ENCODE measurements around the gene HCN1. TPM values are rescaled to one million over a fixed set of nuclear protein-coding genes. Genes with fewer than 3 reads are reported as not detected.

The HCN1 gene
- total and polyA plus RNA-seq, 2 of the 13 experiments (the other 11 are each of a cell fraction or from before 2014, with no cell fraction given): not detected

GRCh38 chr5:45491368-45491767 lies 204.8 kb downstream of the HCN1 start:
- Histone ChIP-seq H4K20me1 (ENCODE audit: insufficient read depth, low read length) (no peaks in the 10 kb centered on the region), H3K4me1 (ENCODE audit: insufficient read depth, low read length) (no peaks in the 10 kb centered on the region), H3K9me3 (ENCODE audit: low read length) (peaks cover 18% of the 10 kb centered on the region), H3K36me3 (replicated peaks in 1 of 2; ENCODE audit: control insufficient read depth in 1 of 2, insufficient read depth in 2 of 2, low read length in 2 of 2) (no peaks in the 10 kb centered on the region), H2AFZ (ENCODE audit: low read length) (no peak overlapping the region), H3K4me3 (replicated peaks in 1 of 3; ENCODE audit: insufficient read depth in 1 of 3, low read depth in 2 of 3, low read length in 3 of 3) (no peak overlapping the region), H3K27me3 (ENCODE audit: control insufficient read depth in 1 of 2, insufficient read depth in 2 of 2, low read length in 2 of 2) (no peaks in the 10 kb centered on the region), H3K4me2 (ENCODE audit: low read depth, low read length) (no peak overlapping the region), H3K79me2 (ENCODE audit: insufficient read depth, low read length) (no peaks in the 10 kb centered on the region), H3K9ac (ENCODE audit: insufficient read depth, low read depth, low read length) (no peak overlapping the region), H3K27ac (ENCODE audit: extremely low read length, insufficient read depth, low read length) (no peak overlapping the region)
- ChIA-PET POLR2A (no interaction called here), CTCF (ENCODE audit: low intra/inter-chr PET ratio, low total read pairs) (no interaction called here)
- FAIRE-seq (no peak), ATAC-seq (no peak), DNase-seq (ENCODE audit: low spot score) (no peak)
- in situ Hi-C loops (cut with HindIII; ENCODE audit: extremely low pct_ligation_motif_present, low pct_unique_long_range_greater_than_20kb): no loop called here
- WGBS (ENCODE audit: low lambda C conversion rate): 31% methylated on average over 3 of the region's 3 CpGs
- intact Hi-C loops (cut with micrococcal nuclease; ENCODE audit: unreplicated experiment): no loop called here
- no peak for TF ChIP-seq ZNF83 (CRISPR knock-in tag; IDR thresholded peaks at IDR 0.05; ENCODE audit: borderline replicate concordance)
- no TSS peak for BruUV-seq (replicated peaks)

GRCh38 chr5:45484781-45485180 lies 211.4 kb downstream of the HCN1 start:
- CTCF ChIA-PET (ENCODE audit: low intra/inter-chr PET ratio, low total read pairs): no interaction called here
- POLR2A ChIA-PET: no interaction called here

More at GRCh38 chr5:45484781-45485180, 211.4 kb downstream of the HCN1 start:
- in situ Hi-C loops (cut with HindIII; ENCODE audit: extremely low pct_ligation_motif_present, low pct_unique_long_range_greater_than_20kb): no loop called here
- Histone ChIP-seq H2AFZ (ENCODE audit: low read length) (no peak overlapping the region), H3K27ac (ENCODE audit: extremely low read length, insufficient read depth, low read length) (no peak overlapping the region), H3K9ac (ENCODE audit: insufficient read depth, low read depth, low read length) (no peak overlapping the region), H3K4me2 (ENCODE audit: low read depth, low read length) (no peak overlapping the region), H3K4me1 (ENCODE audit: insufficient read depth, low read length) (no peaks in the 10 kb centered on the region), H3K9me3 (ENCODE audit: low read length) (peaks cover 35% of the 10 kb centered on the region), H3K36me3 (replicated peaks in 1 of 2; ENCODE audit: control insufficient read depth in 1 of 2, insufficient read depth in 2 of 2, low read length in 2 of 2) (no peaks in the 10 kb centered on the region), H3K79me2 (ENCODE audit: insufficient read depth, low read length) (no peaks in the 10 kb centered on the region), H3K27me3 (ENCODE audit: control insufficient read depth in 1 of 2, insufficient read depth in 2 of 2, low read length in 2 of 2) (no peaks in the 10 kb centered on the region), H4K20me1 (ENCODE audit: insufficient read depth, low read length) (no peaks in the 10 kb centered on the region), H3K4me3 (replicated peaks in 1 of 3; ENCODE audit: insufficient read depth in 1 of 3, low read depth in 2 of 3, low read length in 3 of 3) (no peak overlapping the region)
- 23% methylated on average over 2 of the region's 2 CpGs for whole genome bisulfite sequencing (ENCODE audit: low lambda C conversion rate)
- no peak for FAIRE-seq
- no peak for ATAC-seq
- no peak for DNase-seq (ENCODE audit: low spot score)
- no peak for TF ChIP-seq SRY (CRISPR knock-in tag; IDR thresholded peaks at IDR 0.05)
- TF ChIP-seq ZBTB7B (CRISPR knock-in tag; IDR thresholded peaks at IDR 0.05): no peak
- TF ChIP-seq PATZ1 (CRISPR knock-in tag; IDR thresholded peaks at IDR 0.05): no peak
- no peak for TF ChIP-seq ZC3H13 (CRISPR knock-in tag; IDR thresholded peaks at IDR 0.05)
- TF ChIP-seq ZNF225 (CRISPR knock-in tag; IDR thresholded peaks at IDR 0.05): no peak
- intact Hi-C loops (cut with micrococcal nuclease; ENCODE audit: unreplicated experiment): no loop called here
- BruUV-seq (replicated peaks): no TSS peak

Measured in HepG2 (cell line).